Tibial artery (tissue), 4 donors: ENCODE data around the gene ZBP1.

Experiments
- DNase-seq, 2 donors: peaks; one replicate each; pipeline ENCODE4 v3.0.0-alpha.2; 2019
- H3K27ac ChIP-seq, 2 donors: fragments of 200-600 bp; sonication (generic) in 1 of 2; 1 replicate in 1 of 2; 2 replicates in 1 of 2; pipeline ENCODE4 v1.5.1; 2018 to 2019; ENCODE audit warnings: mild to moderate bottlenecking in 1 of 2
- H3K27me3 ChIP-seq, 2 donors: fragments of 200-600 bp; sonication (generic) in 1 of 2; one replicate each; pipeline versions ENCODE4 v1.5.1 to v1.6.0; 2016 to 2019
- H3K36me3 ChIP-seq, 3 donors: fragments of 200-600 bp; sonication (generic) in 2 of 3; one replicate each; pipeline ENCODE4 v1.5.1; 2016 to 2019; ENCODE audit warnings: mild to moderate bottlenecking in 2 of 3
- H3K4me1 ChIP-seq, 4 donors: fragments of 200-600 bp; sonication (generic) in 2 of 4; 1 replicate in 3 of 4; 2 replicates in 1 of 4; pipeline ENCODE4 v1.5.1; 2016 to 2019
- H3K4me3 ChIP-seq, 2 donors: fragments of 200-600 bp; sonication (generic) in 1 of 2; 1 replicate in 1 of 2; 2 replicates in 1 of 2; pipeline ENCODE4 v1.5.1; 2018 to 2019; ENCODE audit warnings: mild to moderate bottlenecking in 2 of 2
- H3K9me3 ChIP-seq, 3 donors: fragments of 200-600 bp; sonication (generic) in 1 of 3; one replicate each; pipeline ENCODE4 v1.5.1; 2016 to 2019
- intact Hi-C: fragments of 100-400 bp; cut with DNase I; formaldehyde crosslinking; loops from one replicate; pipeline ENCODE4 v1.15.0; 2023; ENCODE audit warnings: low total_unique reads
- TF ChIP-seq, protein P1 (sequence below), 2 experiments: fragments of 200-600 bp in 1 of 2; fragments of 450-650 bp in 1 of 2; IDR thresholded peaks; one replicate each; pipeline ENCODE4 v1.5.1; 2017 to 2019; ENCODE audit warnings: antibody characterized with exemption in 2 of 2, mild to moderate bottlenecking in 1 of 2, moderate library complexity in 1 of 2

The ZBP1 gene

DNA sequence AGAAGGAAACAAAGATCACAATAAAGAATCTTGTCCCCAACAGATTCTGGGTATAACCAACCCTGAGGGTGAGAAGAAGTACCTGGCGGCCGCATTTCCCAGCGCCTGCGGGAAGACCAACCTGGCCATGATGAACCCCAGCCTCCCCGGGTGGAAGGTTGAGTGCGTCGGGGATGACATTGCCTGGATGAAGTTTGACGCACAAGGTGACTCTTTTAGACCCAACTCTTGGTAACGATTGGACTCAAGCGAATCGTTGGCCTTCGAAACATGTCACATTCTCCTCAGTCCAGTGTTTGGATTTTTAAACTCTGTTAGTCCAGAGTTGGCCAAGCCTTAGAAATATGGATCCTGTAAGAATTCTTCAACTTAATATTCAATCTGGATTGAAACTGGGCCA lies 56.7 kb downstream of the ZBP1 start:
- Histone ChIP-seq H3K4me3 (no peak overlapping the region), H3K36me3 (no peaks in the 10 kb centered on the region), H3K27me3 (peaks cover 0 to 28% of the 10 kb centered on the region in 2 donors), H3K27ac (no peak overlapping the region), H3K4me1 (peaks cover 0 to 6% (median 0%) of the 10 kb centered on the region in 4 donors), H3K9me3 (no peaks in the 10 kb centered on the region)
- intact Hi-C loops: no loop called here
- TF ChIP-seq, protein P1, sequence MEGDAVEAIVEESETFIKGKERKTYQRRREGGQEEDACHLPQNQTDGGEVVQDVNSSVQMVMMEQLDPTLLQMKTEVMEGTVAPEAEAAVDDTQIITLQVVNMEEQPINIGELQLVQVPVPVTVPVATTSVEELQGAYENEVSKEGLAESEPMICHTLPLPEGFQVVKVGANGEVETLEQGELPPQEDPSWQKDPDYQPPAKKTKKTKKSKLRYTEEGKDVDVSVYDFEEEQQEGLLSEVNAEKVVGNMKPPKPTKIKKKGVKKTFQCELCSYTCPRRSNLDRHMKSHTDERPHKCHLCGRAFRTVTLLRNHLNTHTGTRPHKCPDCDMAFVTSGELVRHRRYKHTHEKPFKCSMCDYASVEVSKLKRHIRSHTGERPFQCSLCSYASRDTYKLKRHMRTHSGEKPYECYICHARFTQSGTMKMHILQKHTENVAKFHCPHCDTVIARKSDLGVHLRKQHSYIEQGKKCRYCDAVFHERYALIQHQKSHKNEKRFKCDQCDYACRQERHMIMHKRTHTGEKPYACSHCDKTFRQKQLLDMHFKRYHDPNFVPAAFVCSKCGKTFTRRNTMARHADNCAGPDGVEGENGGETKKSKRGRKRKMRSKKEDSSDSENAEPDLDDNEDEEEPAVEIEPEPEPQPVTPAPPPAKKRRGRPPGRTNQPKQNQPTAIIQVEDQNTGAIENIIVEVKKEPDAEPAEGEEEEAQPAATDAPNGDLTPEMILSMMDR (IDR thresholded peaks at IDR 0.05): no peak
- no peak for DNase-seq

DNA sequence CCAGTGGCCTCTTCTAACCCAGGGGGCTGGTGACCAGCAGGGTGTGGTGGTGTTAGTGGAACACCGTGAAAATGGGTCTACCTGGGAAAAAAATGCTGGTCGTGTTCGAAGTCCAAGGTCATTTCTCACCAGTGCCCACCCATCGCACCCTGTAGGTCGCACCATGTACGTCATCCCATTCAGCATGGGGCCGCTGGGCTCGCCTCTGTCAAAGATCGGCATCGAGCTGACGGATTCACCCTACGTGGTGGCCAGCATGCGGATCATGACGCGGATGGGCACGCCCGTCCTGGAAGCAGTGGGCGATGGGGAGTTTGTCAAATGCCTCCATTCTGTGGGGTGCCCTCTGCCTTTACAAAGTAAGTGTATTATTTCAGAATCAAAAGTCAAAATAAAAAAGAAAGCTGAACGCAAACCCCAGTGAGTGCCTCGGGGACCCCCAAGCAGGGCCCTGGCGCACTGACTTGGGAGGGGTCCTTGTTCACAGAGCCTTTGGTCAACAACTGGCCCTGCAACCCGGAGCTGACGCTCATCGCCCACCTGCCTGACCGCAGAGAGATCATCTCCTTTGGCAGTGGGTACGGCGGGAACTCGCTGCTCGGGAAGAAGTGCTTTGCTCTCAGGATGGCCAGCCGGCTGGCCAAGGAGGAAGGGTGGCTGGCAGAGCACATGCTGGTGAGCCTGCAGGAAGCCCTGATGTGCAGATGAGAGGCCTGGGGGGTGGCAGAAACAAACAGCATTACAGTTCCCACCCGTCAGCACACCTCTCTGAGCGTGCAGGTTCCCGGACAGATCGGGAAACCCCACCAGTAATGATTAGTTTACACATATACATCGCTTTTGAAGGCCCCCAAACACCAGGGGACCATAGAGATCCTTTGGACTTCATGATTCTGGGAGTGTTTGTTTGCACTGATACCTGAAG lies 57.4 kb downstream of the ZBP1 start:
- DNase-seq: no peak

DNA sequence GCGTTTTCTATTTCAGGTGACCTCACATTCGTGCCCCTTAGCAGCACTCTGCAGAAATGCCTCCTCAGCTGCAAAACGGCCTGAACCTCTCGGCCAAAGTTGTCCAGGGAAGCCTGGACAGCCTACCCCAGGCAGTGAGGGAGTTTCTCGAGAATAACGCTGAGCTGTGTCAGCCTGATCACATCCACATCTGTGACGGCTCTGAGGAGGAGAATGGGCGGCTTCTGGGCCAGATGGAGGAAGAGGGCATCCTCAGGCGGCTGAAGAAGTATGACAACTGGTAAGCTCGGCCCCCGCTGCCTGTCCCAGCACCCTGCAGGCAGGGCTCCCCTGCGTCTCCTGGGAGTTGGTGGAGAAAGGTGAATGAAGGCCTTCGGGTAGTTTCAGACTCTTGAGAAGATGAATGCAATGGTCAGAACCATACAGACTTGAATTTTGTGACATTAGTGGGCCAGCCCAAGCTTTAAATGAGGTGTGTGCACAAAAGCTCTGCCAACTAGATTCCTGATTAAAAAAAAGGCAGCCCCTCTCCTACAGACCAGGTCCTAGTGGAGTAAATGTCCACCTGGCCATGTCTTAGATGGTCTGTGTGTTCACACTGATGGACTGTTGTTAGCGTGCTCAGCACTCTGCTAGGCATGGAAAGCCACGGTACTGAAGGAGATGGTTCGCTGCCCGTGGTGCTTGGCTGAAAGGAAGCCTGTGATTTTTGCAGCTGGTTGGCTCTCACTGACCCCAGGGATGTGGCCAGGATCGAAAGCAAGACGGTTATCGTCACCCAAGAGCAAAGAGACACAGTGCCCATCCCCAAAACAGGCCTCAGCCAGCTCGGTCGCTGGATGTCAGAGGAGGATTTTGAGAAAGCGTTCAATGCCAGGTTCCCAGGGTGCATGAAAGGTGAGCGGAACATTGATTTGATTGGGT lies 58.6 kb downstream of the ZBP1 start:
- H3K4me1 ChIP-seq: peaks cover 0 to 6% (median 0%) of the 10 kb centered on the region in 4 donors
- peaks cover 0 to 25% of the 10 kb centered on the region in 2 donors for H3K27me3 ChIP-seq
- no peak for DNase-seq
- no peak overlapping the region for H3K4me3 ChIP-seq
- intact Hi-C loops: no loop called here
- no peaks in the 10 kb centered on the region for H3K9me3 ChIP-seq
- no peaks in the 10 kb centered on the region for H3K36me3 ChIP-seq
- TF ChIP-seq, protein P1 (IDR thresholded peaks at IDR 0.05): no peak
- no peak overlapping the region for H3K27ac ChIP-seq

More for the DNA sequence above, 57.4 kb downstream of the ZBP1 start:
- H3K27me3 ChIP-seq: peaks cover 0 to 24% of the 10 kb centered on the region in 2 donors
- TF ChIP-seq, protein P1 (IDR thresholded peaks at IDR 0.05): no peak
- H3K9me3 ChIP-seq: no peaks in the 10 kb centered on the region
- no peak overlapping the region for H3K4me3 ChIP-seq
- intact Hi-C loops: no loop called here
- peaks cover 0 to 6% (median 0%) of the 10 kb centered on the region in 4 donors for H3K4me1 ChIP-seq
- H3K27ac ChIP-seq: no peak overlapping the region
- H3K36me3 ChIP-seq: no peaks in the 10 kb centered on the region

DNA sequence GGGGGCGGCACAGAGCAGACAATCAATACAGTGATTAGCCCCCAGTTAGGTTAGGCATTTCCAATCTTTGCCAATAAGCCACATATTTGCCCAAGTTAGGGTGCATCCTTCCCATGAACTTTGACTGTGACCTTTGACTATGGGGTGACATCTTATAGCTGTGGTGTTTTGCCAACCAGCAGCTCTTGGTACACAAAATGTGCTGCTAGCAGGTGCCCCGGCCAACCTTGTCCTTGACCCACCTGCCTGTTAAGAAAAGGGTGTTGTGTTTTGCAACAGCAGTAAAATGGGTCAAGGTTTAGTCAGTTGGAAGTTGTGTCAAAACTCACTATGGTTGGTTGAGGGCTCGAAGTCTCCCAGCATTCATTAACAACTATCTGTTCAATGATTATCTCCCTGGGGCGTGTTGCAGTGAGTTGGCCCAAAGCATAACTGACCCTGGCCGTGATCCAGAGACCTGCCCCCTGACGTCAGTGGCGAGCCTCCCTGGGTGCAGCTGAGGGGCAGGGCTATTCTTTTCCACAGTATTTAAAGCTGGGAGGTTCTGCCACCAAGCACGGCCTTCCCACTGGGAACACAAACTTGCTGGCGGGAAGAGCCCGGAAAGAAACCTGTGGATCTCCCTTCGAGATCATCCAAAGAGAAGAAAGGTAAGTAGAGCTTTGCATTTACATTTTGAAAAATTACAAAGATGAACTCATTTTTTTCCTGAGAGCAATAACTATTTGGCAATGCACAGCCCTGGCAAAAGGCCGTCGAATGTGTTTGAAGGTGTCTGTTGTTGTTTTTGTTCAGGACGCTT lies 59.5 kb downstream of the ZBP1 start, which contains the start of gene PCK1:
PCK1 (plus strand) TSS at position 557 of the 802 bp plus-strand sequence. CDS start 302 bp downstream, outside the sequence.
- peak in 1 of 2 donors; percentile 77 for DNase-seq
- intact Hi-C loops: no loop called here
- TF ChIP-seq, protein P1 (IDR thresholded peaks at IDR 0.05): no peak
- no peaks in the 10 kb centered on the region for H3K9me3 ChIP-seq
- no peaks in the 10 kb centered on the region for H3K36me3 ChIP-seq
- H3K4me3 ChIP-seq: no peak within 1 kb of the TSS
- peaks cover 0 to 6% (median 0%) of the 10 kb centered on the region in 4 donors for H3K4me1 ChIP-seq
- no peak within 1 kb of the TSS for H3K27ac ChIP-seq
- peaks cover 0 to 28% of the 10 kb centered on the region in 2 donors for H3K27me3 ChIP-seq
